CD4-positive, CD25-positive, alpha-beta regulatory T cell (primary cell): ENCODE data around the gene ARMC5. TPM values are rescaled to one million over a fixed set of nuclear protein-coding genes. Genes with fewer than 3 reads are reported as not detected.
"Not testable (repeated sequence)": the region's sequence is repeated elsewhere in the genome, so short reads cannot be mapped to it uniquely, and the experiment has no call there.

Source experiments
- ATAC-seq, 2 donors: fragments of 150-1000 bp; cut with Tn5 transposase; one replicate each; pipeline ENCODE4 v1.10.0; 2021; ENCODE audit warnings: low read depth in 2 of 2, moderate number of reproducible peaks in 2 of 2, moderate library complexity in 1 of 2
- DNase-seq, 3 donors: peaks; one replicate each; pipeline versions ENCODE4 v3.0.0 to v3.0.0-alpha.2; 2012 to 2022; ENCODE audit warnings: mixed read lengths in 1 of 3
- H3K27ac ChIP-seq: one replicate; pipeline ENCODE4 v1.7.0; 2013; ENCODE audit warnings: mild to moderate bottlenecking, low read length; ENCODE audit not compliant: insufficient read depth, poor library complexity, severe bottlenecking
- H3K27me3 ChIP-seq: one replicate; pipeline ENCODE4 v1.7.0; 2013; ENCODE audit warnings: low read length; ENCODE audit not compliant: control insufficient read depth, insufficient read depth
- H3K36me3 ChIP-seq: one replicate; pipeline ENCODE4 v1.7.0; 2013; ENCODE audit warnings: mild to moderate bottlenecking, low read length, moderate library complexity; ENCODE audit not compliant: control insufficient read depth, insufficient read depth
- H3K4me1 ChIP-seq: 2 replicates; pipeline ENCODE4 v1.7.0; 2013; ENCODE audit warnings: mild to moderate bottlenecking, low read length; ENCODE audit not compliant: insufficient read depth, control insufficient read depth, poor library complexity, severe bottlenecking
- H3K4me3 ChIP-seq: one replicate; pipeline ENCODE4 v1.7.0; 2013; ENCODE audit warnings: low read depth, mild to moderate bottlenecking, low read length, moderate library complexity
- H3K9me3 ChIP-seq, 2 experiments: 1 replicate in 1 of 2; 2 replicates in 1 of 2; pipeline ENCODE4 v1.7.0; 2013; ENCODE audit warnings: low read length in 2 of 2, mild to moderate bottlenecking in 1 of 2, moderate library complexity in 1 of 2; ENCODE audit not compliant: control insufficient read depth in 2 of 2
- H3K27ac Mint-ChIP-seq, 3 donors: one replicate each; pipeline ENCODE4 v1.8.0; 2020 to 2022; ENCODE audit warnings: mild to moderate bottlenecking in 3 of 3, mixed read lengths in 3 of 3, moderate library complexity in 2 of 3
- H3K27me3 Mint-ChIP-seq: one replicate; pipeline ENCODE4 v1.8.0; 2022; ENCODE audit warnings: mild to moderate bottlenecking, mixed read lengths
- H3K36me3 Mint-ChIP-seq: one replicate; pipeline ENCODE4 v1.8.0; 2020; ENCODE audit warnings: mixed read lengths
- H3K4me1 Mint-ChIP-seq, 4 donors: one replicate each; pipeline ENCODE4 v1.8.0; 2020 to 2022; ENCODE audit warnings: mixed read lengths in 4 of 4, mild to moderate bottlenecking in 1 of 4
- H3K4me3 Mint-ChIP-seq, 4 donors: one replicate each; pipeline ENCODE4 v1.8.0; 2020 to 2022; ENCODE audit warnings: mild to moderate bottlenecking in 4 of 4, mixed read lengths in 4 of 4, moderate library complexity in 3 of 4
- H3K9me3 Mint-ChIP-seq, 7 donors: one replicate each; pipeline ENCODE4 v1.8.0; 2020 to 2022; ENCODE audit warnings: mixed read lengths in 7 of 7, mild to moderate bottlenecking in 3 of 7, moderate library complexity in 2 of 7
- polyA plus RNA-seq, 4 donors: library from polyadenylated mRNA; unstranded; fragments of 300-500 nt; fragmentation: Illumina TruSeq; gene quantifications; one replicate each; pipeline ENCODE4 v1.2.3, GENCODE V29; 2021
- total RNA-seq: library from RNA; stranded (reverse); gene quantifications from one replicate; pipeline ENCODE4 v1.2.3, GENCODE V29; 2022

Gene ARMC5
- total and polyA plus RNA-seq, 5 donors from 2014 or later: 4.0 to 11.4 (median 5.8) TPM

DNA sequence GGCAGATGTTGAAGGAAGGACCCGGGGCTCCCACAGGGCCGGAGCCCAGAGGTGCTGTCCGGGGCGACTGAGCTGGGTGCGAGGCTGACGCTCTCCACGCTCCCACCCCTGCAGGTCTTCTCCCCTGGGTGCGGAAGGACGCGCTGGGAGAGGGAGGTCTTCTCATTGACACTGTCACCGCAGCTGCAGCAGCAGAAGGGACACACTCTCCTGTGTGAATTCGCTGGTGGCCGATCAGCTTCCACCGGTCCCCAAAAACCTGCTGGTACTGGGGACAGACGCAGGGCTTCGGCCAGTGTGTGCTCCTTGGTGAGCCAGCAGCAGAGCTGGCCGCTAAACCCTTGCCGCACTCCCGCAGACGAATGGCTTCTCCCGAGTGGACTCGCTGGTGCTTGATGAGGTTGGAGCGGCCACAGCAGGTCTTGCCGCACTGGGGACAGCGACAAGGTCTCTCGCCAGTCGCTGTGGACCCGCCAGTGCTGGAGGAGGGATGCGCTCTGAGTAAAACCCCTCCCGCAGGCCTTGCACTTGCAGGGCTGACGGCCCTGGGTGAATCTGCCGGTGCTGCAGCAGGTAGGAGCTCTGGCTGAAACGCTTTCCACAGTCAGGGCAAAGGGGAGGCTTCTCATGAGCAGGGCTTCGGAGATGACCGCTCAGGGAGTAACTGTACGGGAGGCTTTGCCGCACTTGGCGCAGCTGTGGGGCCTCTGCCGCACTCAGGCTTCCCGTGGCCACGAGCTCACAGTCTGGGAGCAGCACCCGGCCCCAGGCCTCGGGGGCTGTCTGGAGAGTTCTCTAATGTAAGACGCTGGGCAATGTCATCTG is 22.9 kb upstream of the ARMC5 start:
- Histone ChIP-seq H3K27me3 (no peaks in the 10 kb centered on the region), H3K4me1 (no peaks in the 10 kb centered on the region), H3K27ac (no peak overlapping the region), H3K4me3 (no peak overlapping the region), H3K9me3 (no peaks in the 10 kb centered on the region), H3K36me3 (no peaks in the 10 kb centered on the region)
- H3K27ac Mint-ChIP-seq: no peak overlapping the region
- no peaks in the 10 kb centered on the region for H3K36me3 Mint-ChIP-seq
- no peaks in the 10 kb centered on the region for H3K9me3 Mint-ChIP-seq
- no peak for DNase-seq
- peaks cover 5% of the 10 kb centered on the region for H3K27me3 Mint-ChIP-seq
- peaks cover 0 to 2% (median 0%) of the 10 kb centered on the region in 4 donors for H3K4me1 Mint-ChIP-seq
- H3K4me3 Mint-ChIP-seq: no peak overlapping the region
- no peak for ATAC-seq

DNA sequence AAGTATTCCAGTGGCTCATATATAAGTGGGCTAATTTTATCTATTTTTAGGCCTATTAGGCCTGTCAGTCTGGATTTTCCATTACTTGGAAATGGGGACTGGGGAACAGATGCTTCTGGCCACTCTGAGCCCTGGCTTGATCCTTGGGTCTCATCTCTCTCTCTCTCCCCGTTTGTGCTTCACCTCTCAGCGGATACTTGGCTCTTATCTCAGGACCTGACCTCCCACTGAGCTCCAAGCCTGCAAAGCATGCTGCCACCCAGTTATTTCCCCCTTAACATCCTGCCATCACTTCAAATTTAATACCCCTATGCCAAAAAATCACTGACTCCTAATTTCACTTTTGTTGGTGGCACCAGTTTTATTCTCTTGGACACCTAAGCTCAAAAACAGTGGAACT is 20.9 kb upstream of the ARMC5 start:
- Histone ChIP-seq H3K4me3 (no peak overlapping the region), H3K27me3 (no peaks in the 10 kb centered on the region), H3K36me3 (no peaks in the 10 kb centered on the region), H3K9me3 (no peaks in the 10 kb centered on the region), H3K27ac (no peak overlapping the region), H3K4me1 (no peaks in the 10 kb centered on the region)
- ATAC-seq: no peak
- peaks cover 6% of the 10 kb centered on the region for H3K27me3 Mint-ChIP-seq
- H3K36me3 Mint-ChIP-seq: no peaks in the 10 kb centered on the region
- peaks cover 0 to 7% (median 2%) of the 10 kb centered on the region in 4 donors for H3K4me1 Mint-ChIP-seq
- no peak overlapping the region for H3K27ac Mint-ChIP-seq
- DNase-seq: no peak
- H3K4me3 Mint-ChIP-seq: no peak overlapping the region
- no peaks in the 10 kb centered on the region for H3K9me3 Mint-ChIP-seq

GRCh38 chr16:31439023-31439422 is 20.3 kb upstream of the ARMC5 start:
- DNase-seq: peak in 1 of 3 donors; percentile 30
- not testable (repeated sequence) for H3K27me3 ChIP-seq, ATAC-seq, H3K27me3 Mint-ChIP-seq, H3K4me3 Mint-ChIP-seq, H3K36me3 Mint-ChIP-seq, H3K36me3 ChIP-seq, H3K27ac ChIP-seq, H3K9me3 ChIP-seq, H3K27ac Mint-ChIP-seq, H3K4me1 ChIP-seq, H3K4me3 ChIP-seq, H3K4me1 Mint-ChIP-seq, H3K9me3 Mint-ChIP-seq

DNA sequence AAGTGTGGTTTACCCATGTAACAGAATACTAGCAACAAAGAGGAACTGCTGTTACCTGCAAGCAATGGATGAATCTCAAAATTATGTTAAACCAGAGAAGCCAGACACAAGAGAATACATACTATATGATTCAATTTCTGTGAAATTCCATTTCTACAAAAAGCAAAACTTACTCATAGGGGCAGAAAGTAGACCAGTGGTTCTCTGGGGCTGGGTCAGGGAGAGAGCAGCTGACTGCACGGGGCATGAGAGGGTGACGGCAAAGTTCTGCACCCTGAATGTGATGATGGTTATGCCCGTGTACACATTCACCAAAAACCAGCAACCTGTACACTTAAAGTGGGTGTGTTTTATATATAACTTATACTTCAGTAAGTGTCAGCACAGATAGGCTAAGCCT is 19.8 kb upstream of the ARMC5 start:
- Histone ChIP-seq H3K4me3 (no peak overlapping the region), H3K4me1 (no peaks in the 10 kb centered on the region), H3K9me3 (no peaks in the 10 kb centered on the region), H3K27ac (no peak overlapping the region), H3K36me3 (no peaks in the 10 kb centered on the region), H3K27me3 (no peaks in the 10 kb centered on the region)
- Mint-ChIP-seq H3K27ac (no peak overlapping the region), H3K9me3 (no peaks in the 10 kb centered on the region), H3K4me3 (no peak overlapping the region), H3K4me1 (peaks cover 0 to 10% (median 2%) of the 10 kb centered on the region in 4 donors), H3K27me3 (peaks cover 6% of the 10 kb centered on the region), H3K36me3 (no peaks in the 10 kb centered on the region)
- DNase-seq (no peak), ATAC-seq (no peak)

GRCh38 chr16:31440516-31441184 is 18.7 kb upstream of the ARMC5 start:
- Mint-ChIP-seq H3K36me3 (no peaks in the 10 kb centered on the region), H3K27ac (no peak overlapping the region), H3K9me3 (no peaks in the 10 kb centered on the region), H3K4me1 (peaks cover 0 to 10% (median 2%) of the 10 kb centered on the region in 4 donors), H3K4me3 (peak overlapping the region in 2 of 4 donors; percentile 8 to 75), H3K27me3 (peaks cover 6% of the 10 kb centered on the region)
- DNase-seq (no peak), ATAC-seq (no peak)
- Histone ChIP-seq H3K4me3 (no peak overlapping the region), H3K4me1 (no peaks in the 10 kb centered on the region), H3K27me3 (no peaks in the 10 kb centered on the region), H3K9me3 (no peaks in the 10 kb centered on the region), H3K27ac (no peak overlapping the region), H3K36me3 (no peaks in the 10 kb centered on the region)

DNA sequence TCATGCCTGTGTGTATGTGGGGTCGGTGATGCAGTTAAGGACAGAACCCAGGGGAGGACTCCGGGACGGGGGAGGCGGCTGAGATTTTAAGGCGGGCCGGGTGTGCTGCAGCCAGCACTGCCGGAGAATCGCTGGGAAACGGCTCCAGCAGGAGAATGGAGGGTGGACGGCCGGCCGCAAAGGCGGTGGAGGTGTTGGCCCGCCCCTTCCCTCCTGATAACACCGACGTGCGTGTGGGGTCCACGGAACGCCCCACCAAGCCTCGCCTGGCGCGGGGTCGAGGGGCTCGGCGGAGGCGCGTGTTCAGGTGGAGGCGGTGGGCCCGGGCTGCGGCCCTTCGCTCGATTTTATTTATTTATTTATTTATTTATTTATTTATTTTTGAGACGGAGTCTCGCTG is 17.3 kb upstream of the ARMC5 start:
- H3K27ac ChIP-seq: no peak overlapping the region
- Mint-ChIP-seq H3K27ac (peak overlapping the region in 1 of 3 donors; percentile 83), H3K9me3 (peaks cover 0 to 2% (median 0%) of the 10 kb centered on the region in 7 donors), H3K36me3 (no peaks in the 10 kb centered on the region), H3K4me3 (peak overlapping the region; percentile 3 to 94 (median 81)), H3K4me1 (peaks cover 0 to 10% (median 2%) of the 10 kb centered on the region in 4 donors), H3K27me3 (peaks cover 6% of the 10 kb centered on the region)
- no peaks in the 10 kb centered on the region for H3K27me3 ChIP-seq
- ATAC-seq: no peak
- no peak for DNase-seq
- H3K4me1 ChIP-seq: no peaks in the 10 kb centered on the region
- no peaks in the 10 kb centered on the region for H3K36me3 ChIP-seq
- H3K4me3 ChIP-seq: no peak overlapping the region
- H3K9me3 ChIP-seq: no peaks in the 10 kb centered on the region

DNA sequence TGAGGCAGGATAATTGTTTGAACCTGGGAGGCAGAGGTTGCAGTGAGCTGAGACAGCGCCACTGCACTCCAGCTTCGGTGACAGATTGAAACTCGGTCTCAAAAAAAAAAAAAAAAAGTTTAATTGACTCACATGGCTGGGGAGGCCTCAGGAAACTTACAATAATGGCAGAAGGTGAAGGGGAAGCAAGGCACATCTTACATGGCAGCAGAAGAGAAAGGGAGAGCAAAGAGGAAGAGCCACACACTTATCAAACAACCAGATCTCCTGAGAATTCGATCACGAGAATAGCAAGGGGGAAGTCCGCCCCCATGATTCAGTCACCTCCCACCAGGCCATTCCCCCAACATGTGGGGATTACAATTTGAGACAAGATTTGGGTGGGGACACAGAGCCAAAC is 13.4 kb upstream of the ARMC5 start:
- not testable (repeated sequence) for H3K36me3 ChIP-seq, DNase-seq, H3K9me3 Mint-ChIP-seq, H3K27me3 Mint-ChIP-seq, H3K9me3 ChIP-seq, H3K4me1 ChIP-seq, ATAC-seq, H3K27me3 ChIP-seq, H3K36me3 Mint-ChIP-seq, H3K4me3 ChIP-seq, H3K27ac ChIP-seq
- peak overlapping the region in 1 of 3 donors; percentile 18 for H3K27ac Mint-ChIP-seq
- H3K4me1 Mint-ChIP-seq: peaks cover 0 to 11% (median under 1%) of the 10 kb centered on the region in 4 donors
- peak overlapping the region in 1 of 4 donors; percentile 21 for H3K4me3 Mint-ChIP-seq
